HG03442 (cell line): ENCODE measurements around the gene EPB41L4B.

Source experiments
- ATAC-seq: cut with Tn5 transposase; IDR thresholded peaks from one replicate; pipeline ENCODE4 v1.9.1; 2021; ENCODE audit warnings: mild to moderate bottlenecking, moderate library complexity; ENCODE audit not compliant: unreplicated experiment

Gene EPB41L4B

DNA sequence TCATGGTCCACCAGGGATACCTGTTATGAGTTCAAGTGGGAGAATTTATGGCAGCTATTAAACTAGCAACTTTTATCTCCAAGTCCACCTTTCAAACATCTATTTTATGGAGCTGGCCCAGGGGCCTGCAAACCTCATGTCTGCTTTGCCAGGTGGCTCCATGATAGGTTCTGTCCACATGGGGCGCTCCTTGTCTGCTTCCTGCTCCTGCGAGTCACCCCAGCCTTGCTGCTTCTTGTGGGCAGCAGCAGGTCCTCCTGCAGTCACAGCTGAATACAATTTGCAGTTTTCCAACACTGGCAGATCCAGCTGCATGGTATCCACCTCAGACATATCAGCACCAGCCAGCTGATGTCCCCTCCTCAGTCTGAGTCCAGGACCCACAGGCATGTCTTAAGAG lies 114.2 kb downstream of the EPB41L4B start:
- no peak for ATAC-seq

DNA sequence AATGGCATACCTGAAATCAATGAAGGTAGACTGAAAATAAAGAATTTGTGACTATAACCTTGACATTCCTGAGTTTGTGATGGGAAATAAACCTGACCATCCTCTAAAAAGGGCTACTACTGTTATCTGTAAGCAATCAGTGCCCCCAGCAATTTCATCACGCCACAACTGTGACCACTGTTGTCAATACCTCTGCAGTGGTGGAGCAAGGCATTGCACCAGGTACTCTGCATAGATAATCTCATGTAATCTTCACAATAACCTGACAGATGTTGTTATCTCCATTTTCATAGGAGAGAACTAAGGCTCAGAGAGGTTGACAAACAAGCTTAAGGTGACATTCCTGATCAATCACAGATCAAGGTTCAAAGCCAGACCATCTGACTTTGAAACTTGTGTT lies 115.3 kb downstream of the EPB41L4B start:
- ATAC-seq = no peak

DNA sequence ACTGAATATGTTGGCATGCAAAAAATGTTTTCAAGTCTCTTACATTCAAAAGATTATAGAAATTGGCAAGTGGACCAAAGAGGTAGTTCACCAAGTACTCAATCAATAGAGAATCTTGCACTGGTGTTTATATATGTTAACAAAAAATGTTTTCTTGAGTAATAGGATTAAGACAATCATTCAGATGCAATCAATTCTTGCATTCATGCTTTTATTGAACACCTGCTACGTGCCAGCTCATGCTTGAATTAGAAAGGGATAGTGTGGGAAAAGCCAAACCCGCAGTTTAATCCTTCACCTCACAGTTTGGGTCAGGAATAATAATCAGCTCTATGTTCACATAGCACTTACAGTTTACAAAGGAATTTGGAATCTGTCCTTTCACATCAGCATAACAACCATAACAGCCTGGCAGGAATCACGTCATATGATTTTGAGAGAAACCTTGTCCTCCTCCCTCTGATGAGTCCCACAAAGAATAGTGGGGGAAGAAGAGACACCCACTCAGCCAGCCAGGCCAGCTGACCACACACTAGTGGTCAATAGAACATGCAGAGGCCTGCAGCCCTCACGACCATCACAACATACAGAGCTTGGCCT lies 117.0 kb downstream of the EPB41L4B start:
- ATAC-seq = no peak

- no peak for ATAC-seq
Observed at GRCh38 chr9:109199676-109200075, 121.2 kb downstream of the EPB41L4B start.

GRCh38 chr9:109198736-109199382 lies 122.0 kb downstream of the EPB41L4B start:
- no peak for ATAC-seq

- no peak for ATAC-seq
Observed at GRCh38 chr9:109193974-109194556, 126.8 kb downstream of the EPB41L4B start.

DNA sequence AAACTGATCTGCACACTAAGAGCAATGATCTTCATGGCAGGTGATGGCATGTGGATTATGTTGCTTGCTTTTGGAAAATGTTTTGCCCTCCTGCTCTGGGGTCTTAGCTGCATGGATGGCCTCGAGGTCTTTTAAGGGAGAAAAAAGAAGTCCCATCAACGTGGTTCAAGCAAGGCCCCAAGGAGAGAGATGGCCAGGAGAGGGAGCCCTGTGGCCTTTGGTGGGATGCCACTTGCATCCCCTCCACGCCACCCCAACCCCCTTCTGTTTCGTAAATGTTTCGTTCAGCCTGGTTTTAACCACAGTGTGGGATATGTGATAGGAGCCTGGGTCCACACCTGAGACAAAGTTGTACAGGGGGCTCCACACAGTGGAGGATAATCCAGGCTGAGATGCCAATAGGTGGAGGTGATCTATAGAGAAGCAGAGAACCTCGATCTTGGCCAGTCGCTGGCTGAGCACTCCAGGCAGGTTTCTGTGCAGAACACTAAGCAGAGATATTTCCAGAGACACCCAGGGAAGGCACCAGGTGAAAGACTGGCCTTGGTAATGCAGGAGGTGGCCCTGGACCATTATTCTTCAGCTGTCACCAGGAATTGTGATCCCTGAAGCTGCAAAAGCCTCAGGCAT lies 128.0 kb downstream of the EPB41L4B start:
- ATAC-seq = no peak

GRCh38 chr9:109191746-109192145 lies 129.1 kb downstream of the EPB41L4B start:
- no peak for ATAC-seq

- no peak for ATAC-seq
Observed at GRCh38 chr9:109190151-109190550, 130.7 kb downstream of the EPB41L4B start.

GRCh38 chr9:109186857-109187520 lies 133.9 kb downstream of the EPB41L4B start:
- ATAC-seq = no peak

GRCh38 chr9:109182940-109183798 lies 137.7 kb downstream of the EPB41L4B start:
- ATAC-seq = no peak

- no peak for ATAC-seq
Observed at GRCh38 chr9:109182550-109182939, 138.3 kb downstream of the EPB41L4B start.

DNA sequence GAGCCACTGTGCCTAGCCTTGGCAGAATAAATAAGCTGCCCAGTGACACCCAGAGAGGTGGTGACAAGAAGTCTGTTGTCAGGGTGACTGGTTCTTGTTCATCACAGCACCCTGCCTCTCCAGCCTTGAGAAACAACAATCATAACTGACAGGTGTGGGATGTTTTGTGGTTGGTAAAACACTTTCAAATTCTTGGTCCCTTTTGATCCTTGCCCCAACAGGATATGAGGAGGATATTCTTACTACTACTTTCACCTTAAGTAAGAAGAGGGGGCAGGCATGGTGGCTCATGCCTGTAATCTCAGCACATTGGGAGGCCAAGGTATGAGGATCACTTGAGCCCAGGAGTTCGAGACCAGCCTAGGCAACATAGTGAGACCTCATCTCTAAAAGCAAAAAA lies 139.6 kb downstream of the EPB41L4B start:
- ATAC-seq = peak; percentile 89

- no peak for ATAC-seq
Observed at GRCh38 chr9:109179801-109180523, 140.9 kb downstream of the EPB41L4B start.

- ATAC-seq = no peak
Observed at GRCh38 chr9:109176963-109177362, 143.9 kb downstream of the EPB41L4B start.

DNA sequence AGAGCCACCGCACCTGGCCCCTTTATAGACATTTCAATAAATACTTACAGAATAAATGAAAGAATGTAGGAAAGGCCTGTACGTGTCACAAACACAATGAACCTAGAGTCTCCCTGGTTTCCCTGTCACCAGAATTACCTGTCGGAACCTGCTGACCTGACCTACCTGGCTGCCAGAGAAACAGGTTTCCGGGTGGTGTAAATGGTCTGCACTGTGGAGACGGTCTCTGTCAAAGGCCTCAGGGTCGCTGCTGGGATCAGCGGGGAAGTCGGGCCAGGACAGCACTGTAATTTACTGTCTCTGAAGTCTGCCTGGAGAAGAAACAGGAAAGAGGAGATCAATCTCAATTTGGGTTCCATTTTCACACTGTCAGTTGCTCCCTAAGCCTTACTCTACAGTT lies 144.5 kb downstream of the EPB41L4B start:
- no peak for ATAC-seq

- no peak for ATAC-seq
Observed at GRCh38 chr9:109172935-109173334, 147.9 kb downstream of the EPB41L4B start.

DNA sequence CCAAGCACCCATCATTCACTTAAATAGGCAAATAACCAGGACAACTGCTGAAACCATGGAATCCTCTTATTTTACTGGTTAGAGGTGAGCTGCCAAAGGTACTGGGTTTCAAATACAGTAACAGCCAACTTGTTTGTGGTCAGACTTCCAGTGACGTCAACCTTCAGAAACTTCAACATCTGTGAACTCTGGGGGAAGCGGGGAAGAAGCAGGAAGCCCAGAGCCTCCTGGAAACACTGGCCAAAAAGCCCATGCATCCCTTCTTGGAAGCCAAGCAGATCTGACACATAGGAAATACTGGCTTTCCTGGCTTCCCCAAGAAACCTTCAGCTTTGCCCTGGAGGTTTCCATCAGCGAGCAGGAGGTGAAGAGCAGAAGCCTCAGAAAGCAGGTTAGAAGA lies 148.9 kb downstream of the EPB41L4B start:
- no peak for ATAC-seq

DNA sequence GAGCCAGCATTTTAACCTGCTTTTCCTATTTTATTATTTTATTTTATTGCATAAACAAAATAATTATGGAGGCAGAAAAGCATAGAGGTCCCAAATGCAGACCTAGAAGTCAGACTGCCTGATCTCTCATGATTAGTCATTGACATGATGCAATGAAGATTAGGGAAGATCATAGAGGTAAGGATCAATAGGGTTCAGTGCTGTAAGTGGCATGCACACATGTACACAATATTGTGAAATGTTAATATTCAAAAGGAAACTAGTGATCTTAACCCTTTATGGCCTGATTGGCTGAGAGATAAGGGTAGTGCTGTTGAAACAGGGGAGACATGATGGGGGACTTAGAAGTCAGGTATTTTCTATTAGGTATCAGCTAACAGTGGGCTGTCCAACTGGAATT lies 152.7 kb downstream of the EPB41L4B start:
- no peak for ATAC-seq

GRCh38 chr9:109167716-109168115 lies 153.1 kb downstream of the EPB41L4B start:
- ATAC-seq = no peak
